ENCODE results near the gene ABL1. TPM values are rescaled to one million over a fixed set of nuclear protein-coding genes. Genes with fewer than 3 reads are reported as not detected.

Gene ABL1
- total RNA-seq, 1 donor from 2014 or later = 113 TPM

- Mint-ChIP-seq H3K4me3 (ENCODE audit: unreplicated experiment) (peak overlapping the region; percentile 76), H3K27ac (ENCODE audit: unreplicated experiment) (peak overlapping the region; percentile 82), H3K4me1 (ENCODE audit: low read depth, unreplicated experiment) (peaks cover 7% of the 10 kb centered on the region), H3K9me3 (ENCODE audit: unreplicated experiment) (no peaks in the 10 kb centered on the region), H3K36me3 (ENCODE audit: low read depth, unreplicated experiment) (no peaks in the 10 kb centered on the region), H3K27me3 (ENCODE audit: low read depth, unreplicated experiment) (peaks cover 43% of the 10 kb centered on the region)
- Histone ChIP-seq H3K27me3 (ENCODE audit: insufficient read depth, low read length) (peaks cover 10% of the 10 kb centered on the region), H3K79me2 (ENCODE audit: insufficient read depth, low read length) (no peaks in the 10 kb centered on the region), H3K4me3 (ENCODE audit: insufficient read depth, low read depth, low read length) (no peak overlapping the region), H3K4me1 (ENCODE audit: insufficient read depth, low read length) (peaks cover 43% of the 10 kb centered on the region), H3K27ac (ENCODE audit: low read depth, low read length) (peak overlapping the region; percentile 18), H3K9ac (ENCODE audit: low read length) (peak overlapping the region; percentile 19), H3K4me2 (ENCODE audit: low read length) (peak overlapping the region; percentile 55), H3K36me3 (ENCODE audit: insufficient read depth, low read length) (no peaks in the 10 kb centered on the region), H4K20me1 (ENCODE audit: insufficient read depth, low read length) (peaks cover 11% of the 10 kb centered on the region), H3K9me3 (ENCODE audit: insufficient read depth, low read depth, low read length) (no peaks in the 10 kb centered on the region), H2AFZ (ENCODE audit: low read depth, low read length) (peak overlapping the region; percentile 48)
- TF ChIP-seq CTCF (IDR thresholded peaks at IDR 0.05; ENCODE audit: insufficient read depth, low read depth, low read length) (no peak), EZH2 (IDR thresholded peaks at IDR 0.05; ENCODE audit: insufficient read depth, low read length) (no peak)
- peak; percentile 58 for DNase-seq (ENCODE audit: low read depth)
- FAIRE-seq = no peak
Observed at GRCh38 chr9:130936285-130937117, 101.4 kb downstream of the ABL1 start.

Other genes with a start within 250 kb of the ABL1 start
- gene PRDM12, start 170.7 kb upstream of the ABL1 start, total RNA-seq = 0.23 and 0.38 TPM in 2 replicates
- gene EXOSC2, start 141.5 kb upstream of the ABL1 start, total RNA-seq = 21.0 and 28.1 TPM in 2 replicates
- not detected in 2 replicates for gene QRFP, start 61.6 kb downstream of the ABL1 start, total RNA-seq
- 0.66 and 1.6 TPM in 2 replicates for gene FIBCD1, start 104.0 kb downstream of the ABL1 start, total RNA-seq
- 0.20 and 0.55 TPM in 2 replicates for gene LAMC3, start 173.9 kb downstream of the ABL1 start, total RNA-seq

Measured in astrocyte (in vitro differentiated cells and primary cell).